Measurements from ENCODE around the gene RNF8. TPM values are rescaled to one million over a fixed set of nuclear protein-coding genes. Genes with fewer than 3 reads are reported as not detected.

The RNF8 gene
- total RNA-seq, 1 experiment from 2014 or later, result 35.9 TPM

DNA sequence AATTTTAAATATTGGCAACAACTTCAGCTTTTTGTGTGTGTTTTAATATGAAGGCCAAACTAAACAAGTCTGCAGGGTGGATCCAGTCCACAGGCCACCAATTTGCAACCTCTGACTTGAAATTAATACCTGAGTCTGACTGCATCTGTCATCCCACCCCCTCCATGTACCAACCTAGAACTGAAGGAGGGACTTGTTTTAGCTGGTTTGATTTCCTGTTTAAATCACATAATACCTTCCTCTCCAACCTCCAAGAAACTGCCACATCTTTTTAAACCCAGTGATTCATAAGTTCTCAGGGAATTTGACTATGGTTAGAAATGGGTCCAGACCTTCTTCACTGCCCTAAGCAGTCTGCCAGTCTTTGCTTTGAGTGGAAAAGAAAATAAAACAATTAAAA lies 21.6 kb downstream of the RNF8 start (continued):
- TF ChIP-seq E2F4 (CRISPR knock-in tag; IDR thresholded peaks at IDR 0.05; ENCODE audit: borderline replicate concordance, low read depth) (no peak), ZNF396 (CRISPR knock-in tag; IDR thresholded peaks at IDR 0.05; ENCODE audit: borderline replicate concordance) (no peak), CDX4 (CRISPR knock-in tag; IDR thresholded peaks at IDR 0.05; ENCODE audit: borderline replicate concordance) (no peak), ETV6 (CRISPR knock-in tag; IDR thresholded peaks at IDR 0.05) (no peak), ATF2 (CRISPR knock-in tag; IDR thresholded peaks at IDR 0.05; ENCODE audit: borderline replicate concordance, low read depth) (no peak)
- TF ChIP-seq, protein P1, sequence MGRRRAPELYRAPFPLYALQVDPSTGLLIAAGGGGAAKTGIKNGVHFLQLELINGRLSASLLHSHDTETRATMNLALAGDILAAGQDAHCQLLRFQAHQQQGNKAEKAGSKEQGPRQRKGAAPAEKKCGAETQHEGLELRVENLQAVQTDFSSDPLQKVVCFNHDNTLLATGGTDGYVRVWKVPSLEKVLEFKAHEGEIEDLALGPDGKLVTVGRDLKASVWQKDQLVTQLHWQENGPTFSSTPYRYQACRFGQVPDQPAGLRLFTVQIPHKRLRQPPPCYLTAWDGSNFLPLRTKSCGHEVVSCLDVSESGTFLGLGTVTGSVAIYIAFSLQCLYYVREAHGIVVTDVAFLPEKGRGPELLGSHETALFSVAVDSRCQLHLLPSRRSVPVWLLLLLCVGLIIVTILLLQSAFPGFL (CRISPR knock-in tag; IDR thresholded peaks at IDR 0.05; ENCODE audit: borderline replicate concordance), result no peak

DNA sequence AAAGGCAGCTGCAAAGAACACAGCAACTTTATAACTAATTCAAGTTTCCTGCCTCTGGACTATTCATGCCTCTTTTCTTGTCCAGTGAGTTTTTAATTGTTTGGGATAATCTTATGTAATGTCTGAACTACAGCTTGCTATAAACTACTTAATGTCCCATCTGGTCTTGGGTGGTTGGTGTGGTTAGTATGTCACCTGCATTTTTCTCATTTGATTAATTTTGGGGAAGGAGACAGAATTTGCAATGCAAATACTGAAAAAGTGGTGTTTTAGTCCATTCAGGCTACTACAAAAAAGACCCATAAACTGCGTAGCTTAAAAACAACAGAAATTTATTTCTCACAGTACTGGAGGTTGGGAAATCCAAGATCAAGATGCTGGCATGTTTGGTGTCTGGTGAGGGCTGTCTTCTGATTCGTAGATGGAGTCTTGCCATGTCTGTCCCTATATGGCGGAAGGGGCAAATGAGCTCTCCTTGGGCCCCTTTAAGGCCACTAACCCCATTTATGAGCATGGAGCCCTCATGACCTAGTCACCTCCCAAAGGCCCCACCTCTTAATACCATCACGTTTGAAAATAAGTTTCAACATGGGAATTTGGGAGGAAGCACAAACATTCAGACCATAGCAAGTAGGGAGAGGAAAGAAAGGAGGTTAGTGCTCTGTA lies 22.4 kb downstream of the RNF8 start:
- Mint-ChIP-seq H3K9me3 (no peaks in the 10 kb centered on the region), H3K36me3 (peaks cover 32% of the 10 kb centered on the region), H3K27ac (no peak overlapping the region), H3K27me3 (ENCODE audit: low read depth) (no peaks in the 10 kb centered on the region), H3K4me1 (no peaks in the 10 kb centered on the region), H3K4me3 (no peak overlapping the region)
- CTCF ChIA-PET, result no interaction called here
- ATAC-seq (no peak), DNase-seq (ENCODE audit: low spot score) (no peak)
- POLR2A ChIA-PET, result no interaction called here
- TF ChIP-seq ZNF671 (CRISPR knock-in tag; IDR thresholded peaks at IDR 0.05) (no peak), GRHL2 (CRISPR knock-in tag; IDR thresholded peaks at IDR 0.05; ENCODE audit: insufficient replicate concordance, severe bottlenecking) (no peak), CBFB (CRISPR knock-in tag; IDR thresholded peaks at IDR 0.05; ENCODE audit: low read depth) (no peak), ATF2 (CRISPR knock-in tag; IDR thresholded peaks at IDR 0.05; ENCODE audit: borderline replicate concordance, low read depth) (no peak), E2F4 (CRISPR knock-in tag; IDR thresholded peaks at IDR 0.05; ENCODE audit: borderline replicate concordance, low read depth) (no peak), ZNF138 (CRISPR knock-in tag; conservative IDR thresholded peaks at IDR 0.05) (no peak), ATF1 (CRISPR knock-in tag; IDR thresholded peaks at IDR 0.05) (no peak), FOXK1 (CRISPR knock-in tag; IDR thresholded peaks at IDR 0.05) (no peak), NR2C2 (CRISPR knock-in tag; IDR thresholded peaks at IDR 0.05) (no peak), MYBL2 (CRISPR knock-in tag; IDR thresholded peaks at IDR 0.05) (no peak), OVOL2 (CRISPR knock-in tag; IDR thresholded peaks at IDR 0.05; ENCODE audit: borderline replicate concordance) (no peak), TCF7 (CRISPR knock-in tag; IDR thresholded peaks at IDR 0.05; ENCODE audit: low read depth) (no peak)
- TF ChIP-seq, protein P2, sequence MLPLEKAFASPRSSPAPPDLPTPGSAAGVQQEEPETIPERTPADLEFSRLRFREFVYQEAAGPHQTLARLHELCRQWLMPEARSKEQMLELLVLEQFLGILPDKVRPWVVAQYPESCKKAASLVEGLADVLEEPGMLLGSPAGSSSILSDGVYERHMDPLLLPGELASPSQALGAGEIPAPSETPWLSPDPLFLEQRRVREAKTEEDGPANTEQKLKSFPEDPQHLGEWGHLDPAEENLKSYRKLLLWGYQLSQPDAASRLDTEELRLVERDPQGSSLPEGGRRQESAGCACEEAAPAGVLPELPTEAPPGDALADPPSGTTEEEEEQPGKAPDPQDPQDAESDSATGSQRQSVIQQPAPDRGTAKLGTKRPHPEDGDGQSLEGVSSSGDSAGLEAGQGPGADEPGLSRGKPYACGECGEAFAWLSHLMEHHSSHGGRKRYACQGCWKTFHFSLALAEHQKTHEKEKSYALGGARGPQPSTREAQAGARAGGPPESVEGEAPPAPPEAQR (CRISPR knock-in tag; IDR thresholded peaks at IDR 0.05), result no peak
- TF ChIP-seq, protein P1 (CRISPR knock-in tag; IDR thresholded peaks at IDR 0.05; ENCODE audit: borderline replicate concordance), result no peak
- TF ChIP-seq, protein P3, sequence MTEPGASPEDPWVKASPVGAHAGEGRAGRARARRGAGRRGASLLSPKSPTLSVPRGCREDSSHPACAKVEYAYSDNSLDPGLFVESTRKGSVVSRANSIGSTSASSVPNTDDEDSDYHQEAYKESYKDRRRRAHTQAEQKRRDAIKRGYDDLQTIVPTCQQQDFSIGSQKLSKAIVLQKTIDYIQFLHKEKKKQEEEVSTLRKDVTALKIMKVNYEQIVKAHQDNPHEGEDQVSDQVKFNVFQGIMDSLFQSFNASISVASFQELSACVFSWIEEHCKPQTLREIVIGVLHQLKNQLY (CRISPR knock-in tag; IDR thresholded peaks at IDR 0.05), result no peak
- TF ChIP-seq, protein P4, sequence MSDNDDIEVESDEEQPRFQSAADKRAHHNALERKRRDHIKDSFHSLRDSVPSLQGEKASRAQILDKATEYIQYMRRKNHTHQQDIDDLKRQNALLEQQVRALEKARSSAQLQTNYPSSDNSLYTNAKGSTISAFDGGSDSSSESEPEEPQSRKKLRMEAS (CRISPR knock-in tag; IDR thresholded peaks at IDR 0.05), result no peak

All from WTC11 (cell line).